Measurements from ENCODE around the gene RAB11FIP3.
"Not testable (repeated sequence)": the region's sequence is repeated elsewhere in the genome, so short reads cannot be mapped to it uniquely, and the experiment has no call there.

RAB11FIP3 gene

GRCh38 chr16:467249-467871, 41.9 kb downstream of the RAB11FIP3 start:
- DNase-seq (ENCODE audit: low read depth), result not testable (repeated sequence)

- DNase-seq (ENCODE audit: low read depth), result no peak
Observed at GRCh38 chr16:468068-468821, 42.8 kb downstream of the RAB11FIP3 start.

GRCh38 chr16:469459-469858, 44.0 kb downstream of the RAB11FIP3 start:
- not testable (repeated sequence) for DNase-seq (ENCODE audit: low read depth)

- no peak for DNase-seq (ENCODE audit: low read depth)
Observed at GRCh38 chr16:470418-470817, 45.0 kb downstream of the RAB11FIP3 start.

GRCh38 chr16:471353-472198, 46.1 kb downstream of the RAB11FIP3 start:
- DNase-seq (ENCODE audit: low read depth), result no peak

- no peak for DNase-seq (ENCODE audit: low read depth)
Observed at GRCh38 chr16:472199-472504, 46.7 kb downstream of the RAB11FIP3 start.

GRCh38 chr16:473046-474043, 47.9 kb downstream of the RAB11FIP3 start:
- no peak for DNase-seq (ENCODE audit: low read depth)

- no peak for DNase-seq (ENCODE audit: low read depth)
Observed at GRCh38 chr16:474420-475122, 49.1 kb downstream of the RAB11FIP3 start.

GRCh38 chr16:476039-476438, 50.6 kb downstream of the RAB11FIP3 start:
- no peak for DNase-seq (ENCODE audit: low read depth)

GRCh38 chr16:477301-478157, 52.1 kb downstream of the RAB11FIP3 start:
- no peak for DNase-seq (ENCODE audit: low read depth)

- not testable (repeated sequence) for DNase-seq (ENCODE audit: low read depth)
Observed at GRCh38 chr16:478287-478686, 52.8 kb downstream of the RAB11FIP3 start.

GRCh38 chr16:482468-483185, 57.2 kb downstream of the RAB11FIP3 start:
- DNase-seq (ENCODE audit: low read depth), result no peak

- DNase-seq (ENCODE audit: low read depth), result no peak
Observed at GRCh38 chr16:483341-484075, 58.1 kb downstream of the RAB11FIP3 start.

GRCh38 chr16:489606-490005, 64.2 kb downstream of the RAB11FIP3 start:
- DNase-seq (ENCODE audit: low read depth), result no peak

- no peak for DNase-seq (ENCODE audit: low read depth)
Observed at GRCh38 chr16:490768-491167, 65.3 kb downstream of the RAB11FIP3 start.

GRCh38 chr16:491220-491919, 65.9 kb downstream of the RAB11FIP3 start:
- DNase-seq (ENCODE audit: low read depth), result no peak

- no peak for DNase-seq (ENCODE audit: low read depth)
Observed at GRCh38 chr16:492211-492875, 66.9 kb downstream of the RAB11FIP3 start.
